ENCODE data around the gene SLC25A19.

DNA sequence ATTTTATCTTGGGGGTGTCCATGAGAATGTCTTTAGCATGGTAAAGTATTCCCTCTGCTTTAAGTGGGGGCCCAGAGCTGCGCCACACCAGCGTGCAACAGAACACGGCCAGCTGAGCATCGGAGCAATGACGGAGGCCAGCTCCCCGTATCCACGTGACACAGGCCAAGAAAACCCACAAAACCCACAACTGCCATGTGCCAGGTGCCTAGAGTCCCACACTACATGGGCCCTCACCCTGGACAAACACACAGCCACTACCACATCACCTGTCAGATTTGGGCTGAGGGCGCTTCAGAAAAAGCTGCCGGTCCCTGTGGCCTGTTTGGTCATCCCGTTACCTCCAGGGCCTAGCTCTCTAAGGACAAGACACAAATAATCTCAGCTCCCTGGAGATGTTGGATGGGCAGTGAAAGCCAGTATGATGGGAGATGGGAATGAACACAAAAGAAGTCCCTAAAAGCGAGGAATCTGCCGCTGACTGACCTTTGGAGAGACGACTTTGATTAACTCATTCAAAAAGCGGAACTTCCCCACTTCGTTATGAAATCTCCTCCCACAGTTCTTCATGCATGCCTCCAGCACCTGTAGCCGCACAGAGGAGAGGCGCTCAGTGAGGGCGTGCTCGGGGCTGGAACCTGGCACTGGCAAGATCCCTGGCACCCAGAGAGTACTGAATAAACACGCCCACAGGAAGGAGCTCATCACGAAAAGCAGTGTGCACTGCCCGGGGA, 44.9 kb downstream of the SLC25A19 start:
- TF ChIP-seq, protein P1, sequence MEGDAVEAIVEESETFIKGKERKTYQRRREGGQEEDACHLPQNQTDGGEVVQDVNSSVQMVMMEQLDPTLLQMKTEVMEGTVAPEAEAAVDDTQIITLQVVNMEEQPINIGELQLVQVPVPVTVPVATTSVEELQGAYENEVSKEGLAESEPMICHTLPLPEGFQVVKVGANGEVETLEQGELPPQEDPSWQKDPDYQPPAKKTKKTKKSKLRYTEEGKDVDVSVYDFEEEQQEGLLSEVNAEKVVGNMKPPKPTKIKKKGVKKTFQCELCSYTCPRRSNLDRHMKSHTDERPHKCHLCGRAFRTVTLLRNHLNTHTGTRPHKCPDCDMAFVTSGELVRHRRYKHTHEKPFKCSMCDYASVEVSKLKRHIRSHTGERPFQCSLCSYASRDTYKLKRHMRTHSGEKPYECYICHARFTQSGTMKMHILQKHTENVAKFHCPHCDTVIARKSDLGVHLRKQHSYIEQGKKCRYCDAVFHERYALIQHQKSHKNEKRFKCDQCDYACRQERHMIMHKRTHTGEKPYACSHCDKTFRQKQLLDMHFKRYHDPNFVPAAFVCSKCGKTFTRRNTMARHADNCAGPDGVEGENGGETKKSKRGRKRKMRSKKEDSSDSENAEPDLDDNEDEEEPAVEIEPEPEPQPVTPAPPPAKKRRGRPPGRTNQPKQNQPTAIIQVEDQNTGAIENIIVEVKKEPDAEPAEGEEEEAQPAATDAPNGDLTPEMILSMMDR (IDR thresholded peaks at IDR 0.05): no peak
- no peak for TF ChIP-seq POLR2A (IDR thresholded peaks at IDR 0.05)

Data from right lobe of liver (tissue), 4 donors.